ENCODE measurements around the gene GIN1. TPM values are rescaled to one million over a fixed set of nuclear protein-coding genes. Genes with fewer than 3 reads are reported as not detected.

GIN1 gene
- total and polyA plus RNA-seq, 10 of the 15 experiments (the other 5 are each of a cell fraction or from before 2014, with no cell fraction given) = 3.3 to 9.7 (median 6.8) TPM

DNA sequence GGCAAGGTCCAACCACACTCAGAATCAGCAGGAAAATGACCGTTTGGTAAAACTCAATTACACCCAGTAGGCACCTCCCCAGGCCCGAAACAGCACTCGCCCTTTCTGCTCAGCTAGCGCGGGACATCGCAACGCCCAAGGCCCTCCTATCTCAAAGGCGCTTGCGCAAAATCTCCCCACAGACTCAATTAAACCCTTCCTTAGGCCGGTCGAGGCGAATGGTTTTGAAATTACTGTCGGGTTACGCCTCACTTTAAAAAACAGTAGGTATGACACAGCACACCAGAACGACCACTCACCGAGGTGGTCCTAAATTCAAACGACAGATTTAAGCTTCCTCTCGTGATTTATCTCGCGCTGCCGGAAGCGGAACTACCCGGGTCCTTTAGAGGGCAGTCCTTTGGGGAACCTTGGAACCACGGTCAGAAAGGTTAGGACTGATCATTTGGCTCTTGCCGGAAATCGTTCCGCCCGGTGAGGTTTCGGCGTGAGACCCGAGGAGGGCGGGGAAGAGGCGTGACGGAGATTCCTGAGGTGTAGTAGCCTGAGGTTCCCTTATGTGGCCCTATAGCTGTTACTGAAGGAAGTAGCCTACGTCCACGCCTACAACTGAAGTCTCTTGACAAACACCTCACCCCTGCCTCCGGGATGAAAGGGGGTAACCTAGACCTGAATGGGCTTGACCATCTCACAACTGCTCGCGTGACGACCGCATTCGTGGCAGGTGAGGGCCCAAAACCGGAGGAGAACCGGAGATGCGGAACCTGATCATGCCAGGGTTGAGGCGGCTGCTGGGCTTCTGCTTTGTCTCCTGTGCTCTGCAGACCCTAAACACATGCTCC, at the start of gene GIN1, which contains the start of gene PPIP5K2 (continued):
- TF ChIP-seq, protein P1, sequence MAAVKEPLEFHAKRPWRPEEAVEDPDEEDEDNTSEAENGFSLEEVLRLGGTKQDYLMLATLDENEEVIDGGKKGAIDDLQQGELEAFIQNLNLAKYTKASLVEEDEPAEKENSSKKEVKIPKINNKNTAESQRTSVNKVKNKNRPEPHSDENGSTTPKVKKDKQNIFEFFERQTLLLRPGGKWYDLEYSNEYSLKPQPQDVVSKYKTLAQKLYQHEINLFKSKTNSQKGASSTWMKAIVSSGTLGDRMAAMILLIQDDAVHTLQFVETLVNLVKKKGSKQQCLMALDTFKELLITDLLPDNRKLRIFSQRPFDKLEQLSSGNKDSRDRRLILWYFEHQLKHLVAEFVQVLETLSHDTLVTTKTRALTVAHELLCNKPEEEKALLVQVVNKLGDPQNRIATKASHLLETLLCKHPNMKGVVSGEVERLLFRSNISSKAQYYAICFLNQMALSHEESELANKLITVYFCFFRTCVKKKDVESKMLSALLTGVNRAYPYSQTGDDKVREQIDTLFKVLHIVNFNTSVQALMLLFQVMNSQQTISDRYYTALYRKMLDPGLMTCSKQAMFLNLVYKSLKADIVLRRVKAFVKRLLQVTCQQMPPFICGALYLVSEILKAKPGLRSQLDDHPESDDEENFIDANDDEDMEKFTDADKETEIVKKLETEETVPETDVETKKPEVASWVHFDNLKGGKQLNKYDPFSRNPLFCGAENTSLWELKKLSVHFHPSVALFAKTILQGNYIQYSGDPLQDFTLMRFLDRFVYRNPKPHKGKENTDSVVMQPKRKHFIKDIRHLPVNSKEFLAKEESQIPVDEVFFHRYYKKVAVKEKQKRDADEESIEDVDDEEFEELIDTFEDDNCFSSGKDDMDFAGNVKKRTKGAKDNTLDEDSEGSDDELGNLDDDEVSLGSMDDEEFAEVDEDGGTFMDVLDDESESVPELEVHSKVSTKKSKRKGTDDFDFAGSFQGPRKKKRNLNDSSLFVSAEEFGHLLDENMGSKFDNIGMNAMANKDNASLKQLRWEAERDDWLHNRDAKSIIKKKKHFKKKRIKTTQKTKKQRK (IDR thresholded peaks at IDR 0.05; ENCODE audit: low read depth, low read length) = no peak; the same call in 1 of the 2 replicates
- TF ChIP-seq, protein P2, sequence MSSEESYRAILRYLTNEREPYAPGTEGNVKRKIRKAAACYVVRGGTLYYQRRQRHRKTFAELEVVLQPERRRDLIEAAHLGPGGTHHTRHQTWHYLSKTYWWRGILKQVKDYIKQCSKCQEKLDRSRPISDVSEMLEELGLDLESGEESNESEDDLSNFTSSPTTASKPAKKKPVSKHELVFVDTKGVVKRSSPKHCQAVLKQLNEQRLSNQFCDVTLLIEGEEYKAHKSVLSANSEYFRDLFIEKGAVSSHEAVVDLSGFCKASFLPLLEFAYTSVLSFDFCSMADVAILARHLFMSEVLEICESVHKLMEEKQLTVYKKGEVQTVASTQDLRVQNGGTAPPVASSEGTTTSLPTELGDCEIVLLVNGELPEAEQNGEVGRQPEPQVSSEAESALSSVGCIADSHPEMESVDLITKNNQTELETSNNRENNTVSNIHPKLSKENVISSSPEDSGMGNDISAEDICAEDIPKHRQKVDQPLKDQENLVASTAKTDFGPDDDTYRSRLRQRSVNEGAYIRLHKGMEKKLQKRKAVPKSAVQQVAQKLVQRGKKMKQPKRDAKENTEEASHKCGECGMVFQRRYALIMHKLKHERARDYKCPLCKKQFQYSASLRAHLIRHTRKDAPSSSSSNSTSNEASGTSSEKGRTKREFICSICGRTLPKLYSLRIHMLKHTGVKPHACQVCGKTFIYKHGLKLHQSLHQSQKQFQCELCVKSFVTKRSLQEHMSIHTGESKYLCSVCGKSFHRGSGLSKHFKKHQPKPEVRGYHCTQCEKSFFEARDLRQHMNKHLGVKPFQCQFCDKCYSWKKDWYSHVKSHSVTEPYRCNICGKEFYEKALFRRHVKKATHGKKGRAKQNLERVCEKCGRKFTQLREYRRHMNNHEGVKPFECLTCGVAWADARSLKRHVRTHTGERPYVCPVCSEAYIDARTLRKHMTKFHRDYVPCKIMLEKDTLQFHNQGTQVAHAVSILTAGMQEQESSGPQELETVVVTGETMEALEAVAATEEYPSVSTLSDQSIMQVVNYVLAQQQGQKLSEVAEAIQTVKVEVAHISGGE (CRISPR knock-in tag; IDR thresholded peaks at IDR 0.05) = peak; percentile 95
- TF ChIP-seq, protein P3, sequence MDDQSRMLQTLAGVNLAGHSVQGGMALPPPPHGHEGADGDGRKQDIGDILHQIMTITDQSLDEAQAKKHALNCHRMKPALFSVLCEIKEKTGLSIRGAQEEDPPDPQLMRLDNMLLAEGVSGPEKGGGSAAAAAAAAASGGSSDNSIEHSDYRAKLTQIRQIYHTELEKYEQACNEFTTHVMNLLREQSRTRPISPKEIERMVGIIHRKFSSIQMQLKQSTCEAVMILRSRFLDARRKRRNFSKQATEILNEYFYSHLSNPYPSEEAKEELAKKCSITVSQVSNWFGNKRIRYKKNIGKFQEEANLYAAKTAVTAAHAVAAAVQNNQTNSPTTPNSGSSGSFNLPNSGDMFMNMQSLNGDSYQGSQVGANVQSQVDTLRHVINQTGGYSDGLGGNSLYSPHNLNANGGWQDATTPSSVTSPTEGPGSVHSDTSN (IDR thresholded peaks at IDR 0.05; ENCODE audit: insufficient replicate concordance, low read depth, low read length) = no peak
- TF ChIP-seq, protein P4, sequence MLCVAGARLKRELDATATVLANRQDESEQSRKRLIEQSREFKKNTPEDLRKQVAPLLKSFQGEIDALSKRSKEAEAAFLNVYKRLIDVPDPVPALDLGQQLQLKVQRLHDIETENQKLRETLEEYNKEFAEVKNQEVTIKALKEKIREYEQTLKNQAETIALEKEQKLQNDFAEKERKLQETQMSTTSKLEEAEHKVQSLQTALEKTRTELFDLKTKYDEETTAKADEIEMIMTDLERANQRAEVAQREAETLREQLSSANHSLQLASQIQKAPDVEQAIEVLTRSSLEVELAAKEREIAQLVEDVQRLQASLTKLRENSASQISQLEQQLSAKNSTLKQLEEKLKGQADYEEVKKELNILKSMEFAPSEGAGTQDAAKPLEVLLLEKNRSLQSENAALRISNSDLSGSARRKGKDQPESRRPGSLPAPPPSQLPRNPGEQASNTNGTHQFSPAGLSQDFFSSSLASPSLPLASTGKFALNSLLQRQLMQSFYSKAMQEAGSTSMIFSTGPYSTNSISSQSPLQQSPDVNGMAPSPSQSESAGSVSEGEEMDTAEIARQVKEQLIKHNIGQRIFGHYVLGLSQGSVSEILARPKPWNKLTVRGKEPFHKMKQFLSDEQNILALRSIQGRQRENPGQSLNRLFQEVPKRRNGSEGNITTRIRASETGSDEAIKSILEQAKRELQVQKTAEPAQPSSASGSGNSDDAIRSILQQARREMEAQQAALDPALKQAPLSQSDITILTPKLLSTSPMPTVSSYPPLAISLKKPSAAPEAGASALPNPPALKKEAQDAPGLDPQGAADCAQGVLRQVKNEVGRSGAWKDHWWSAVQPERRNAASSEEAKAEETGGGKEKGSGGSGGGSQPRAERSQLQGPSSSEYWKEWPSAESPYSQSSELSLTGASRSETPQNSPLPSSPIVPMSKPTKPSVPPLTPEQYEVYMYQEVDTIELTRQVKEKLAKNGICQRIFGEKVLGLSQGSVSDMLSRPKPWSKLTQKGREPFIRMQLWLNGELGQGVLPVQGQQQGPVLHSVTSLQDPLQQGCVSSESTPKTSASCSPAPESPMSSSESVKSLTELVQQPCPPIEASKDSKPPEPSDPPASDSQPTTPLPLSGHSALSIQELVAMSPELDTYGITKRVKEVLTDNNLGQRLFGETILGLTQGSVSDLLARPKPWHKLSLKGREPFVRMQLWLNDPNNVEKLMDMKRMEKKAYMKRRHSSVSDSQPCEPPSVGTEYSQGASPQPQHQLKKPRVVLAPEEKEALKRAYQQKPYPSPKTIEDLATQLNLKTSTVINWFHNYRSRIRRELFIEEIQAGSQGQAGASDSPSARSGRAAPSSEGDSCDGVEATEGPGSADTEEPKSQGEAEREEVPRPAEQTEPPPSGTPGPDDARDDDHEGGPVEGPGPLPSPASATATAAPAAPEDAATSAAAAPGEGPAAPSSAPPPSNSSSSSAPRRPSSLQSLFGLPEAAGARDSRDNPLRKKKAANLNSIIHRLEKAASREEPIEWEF (IDR thresholded peaks at IDR 0.05; ENCODE audit: insufficient replicate concordance, low read depth, low read length) = no peak
- no peak for TF ChIP-seq ZNF384 (IDR thresholded peaks at IDR 0.05; ENCODE audit: borderline replicate concordance, low read depth, low read length)
- TF ChIP-seq POLR2AphosphoS5 (IDR thresholded peaks at IDR 0.05; ENCODE audit: low read length) = peak; percentile 94
- TF ChIP-seq SREBF1 (IDR thresholded peaks at IDR 0.05; ENCODE audit: low read length) = no peak; the same call in 1 of the 2 replicates
- peak; percentile 8; the same call in 1 of the 2 replicates for TF ChIP-seq NRF1 (conservative IDR thresholded peaks at IDR 0.05; ENCODE audit: low read depth, low read length)
- TF ChIP-seq, protein P5, sequence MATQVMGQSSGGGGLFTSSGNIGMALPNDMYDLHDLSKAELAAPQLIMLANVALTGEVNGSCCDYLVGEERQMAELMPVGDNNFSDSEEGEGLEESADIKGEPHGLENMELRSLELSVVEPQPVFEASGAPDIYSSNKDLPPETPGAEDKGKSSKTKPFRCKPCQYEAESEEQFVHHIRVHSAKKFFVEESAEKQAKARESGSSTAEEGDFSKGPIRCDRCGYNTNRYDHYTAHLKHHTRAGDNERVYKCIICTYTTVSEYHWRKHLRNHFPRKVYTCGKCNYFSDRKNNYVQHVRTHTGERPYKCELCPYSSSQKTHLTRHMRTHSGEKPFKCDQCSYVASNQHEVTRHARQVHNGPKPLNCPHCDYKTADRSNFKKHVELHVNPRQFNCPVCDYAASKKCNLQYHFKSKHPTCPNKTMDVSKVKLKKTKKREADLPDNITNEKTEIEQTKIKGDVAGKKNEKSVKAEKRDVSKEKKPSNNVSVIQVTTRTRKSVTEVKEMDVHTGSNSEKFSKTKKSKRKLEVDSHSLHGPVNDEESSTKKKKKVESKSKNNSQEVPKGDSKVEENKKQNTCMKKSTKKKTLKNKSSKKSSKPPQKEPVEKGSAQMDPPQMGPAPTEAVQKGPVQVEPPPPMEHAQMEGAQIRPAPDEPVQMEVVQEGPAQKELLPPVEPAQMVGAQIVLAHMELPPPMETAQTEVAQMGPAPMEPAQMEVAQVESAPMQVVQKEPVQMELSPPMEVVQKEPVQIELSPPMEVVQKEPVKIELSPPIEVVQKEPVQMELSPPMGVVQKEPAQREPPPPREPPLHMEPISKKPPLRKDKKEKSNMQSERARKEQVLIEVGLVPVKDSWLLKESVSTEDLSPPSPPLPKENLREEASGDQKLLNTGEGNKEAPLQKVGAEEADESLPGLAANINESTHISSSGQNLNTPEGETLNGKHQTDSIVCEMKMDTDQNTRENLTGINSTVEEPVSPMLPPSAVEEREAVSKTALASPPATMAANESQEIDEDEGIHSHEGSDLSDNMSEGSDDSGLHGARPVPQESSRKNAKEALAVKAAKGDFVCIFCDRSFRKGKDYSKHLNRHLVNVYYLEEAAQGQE (IDR thresholded peaks at IDR 0.05; ENCODE audit: low read depth, low read length) = no peak; the same call in 1 of the 2 replicates
